ENCODE results near the gene CD79B. TPM values are rescaled to one million over a fixed set of nuclear protein-coding genes. Genes with fewer than 3 reads are reported as not detected.
"Not testable (repeated sequence)": the region's sequence is repeated elsewhere in the genome, so short reads cannot be mapped to it uniquely, and the experiment has no call there.

CD79B gene
- total RNA-seq, 1 experiment from 2014 or later, result 0.59 TPM

GRCh38 chr17:63903787-63904201, 28.3 kb downstream of the CD79B start:
- H3K27ac ChIP-seq (ENCODE audit: low read depth, low read length); H3K79me2 ChIP-seq (ENCODE audit: insufficient read depth, low read length); H4K20me1 ChIP-seq (ENCODE audit: insufficient read depth); H3K4me1 ChIP-seq (ENCODE audit: control insufficient read depth in 1 of 2, insufficient read depth in 2 of 2, low read length in 2 of 2); DNase-seq (ENCODE audit: low read depth, low spot score); BruUV-seq (replicated peaks); intact Hi-C loops (cut with micrococcal nuclease); H3K9ac ChIP-seq (ENCODE audit: low read length); H3K36me3 ChIP-seq (ENCODE audit: control insufficient read depth in 1 of 2, insufficient read depth in 2 of 2, low read length in 2 of 2); H3K27me3 ChIP-seq (ENCODE audit: insufficient read depth, low read length); H3K9me2 ChIP-seq (ENCODE audit: insufficient read depth); POLR2A ChIA-PET; H3K4me3 ChIP-seq (replicated peaks in 1 of 2; ENCODE audit: low read depth in 1 of 2, low read length in 2 of 2); H2AFZ ChIP-seq (ENCODE audit: low read depth, low read length, poor library complexity, severe bottlenecking); H3K4me2 ChIP-seq (ENCODE audit: low read length); H3K9me3 ChIP-seq (ENCODE audit: control insufficient read depth in 1 of 2, insufficient read depth in 1 of 2, low read depth in 1 of 2, low read length in 2 of 2): not testable (repeated sequence)
- ATAC-seq, result peak; percentile 82
- ChIA-PET CTCF (interaction anchor here (0.7 to 2.4 kb wide), 13 partner anchors 11 to 230 kb away, joined by 3 to 19 read pairs (median 4); no protein-coding TSS in a partner anchor), RAD21 (ENCODE audit: low non-redundant PET in 1 of 2, low total read pairs in 2 of 2, uncharacterized antibody in 2 of 2, unreplicated experiment in 2 of 2) (interaction anchor here in 1 of 2 experiments (1.6 to 1.7 kb wide), 2 partner anchors 13 to 230 kb away, joined by 3 to 4 read pairs; no protein-coding TSS in a partner anchor)
- TF ChIP-seq RAD21 (IDR thresholded peaks at IDR 0.05; ENCODE audit: low read depth) (peak; percentile 41; the same call in 1 of the 2 replicates), CTCF (IDR thresholded peaks at IDR 0.05 in 2 of 3, conservative IDR thresholded peaks at IDR 0.05 in 1 of 3; ENCODE audit: borderline replicate concordance in 1 of 3, insufficient read depth in 1 of 3, low read depth in 2 of 3, low read length in 2 of 3) (peak; percentile 37 to 57 (median 38); a peak in 4 of 6 replicates)

GRCh38 chr17:63901971-63902370, 30.2 kb downstream of the CD79B start:
- H3K4me3 ChIP-seq (replicated peaks in 1 of 2; ENCODE audit: low read depth in 1 of 2, low read length in 2 of 2); H3K9ac ChIP-seq (ENCODE audit: low read length); H3K27me3 ChIP-seq (ENCODE audit: insufficient read depth, low read length); H3K79me2 ChIP-seq (ENCODE audit: insufficient read depth, low read length); POLR2A ChIA-PET; H3K9me2 ChIP-seq (ENCODE audit: insufficient read depth); DNase-seq (ENCODE audit: low read depth, low spot score); BruUV-seq (replicated peaks); H4K20me1 ChIP-seq (ENCODE audit: insufficient read depth); H3K4me2 ChIP-seq (ENCODE audit: low read length); H3K9me3 ChIP-seq (ENCODE audit: control insufficient read depth in 1 of 2, insufficient read depth in 1 of 2, low read depth in 1 of 2, low read length in 2 of 2); ATAC-seq; intact Hi-C loops (cut with micrococcal nuclease); H3K36me3 ChIP-seq (ENCODE audit: control insufficient read depth in 1 of 2, insufficient read depth in 2 of 2, low read length in 2 of 2); H3K4me1 ChIP-seq (ENCODE audit: control insufficient read depth in 1 of 2, insufficient read depth in 2 of 2, low read length in 2 of 2); H3K27ac ChIP-seq (ENCODE audit: low read depth, low read length); H2AFZ ChIP-seq (ENCODE audit: low read depth, low read length, poor library complexity, severe bottlenecking): not testable (repeated sequence)
- CTCF ChIA-PET, result interaction anchor here (1.1 to 2.4 kb wide), 5 partner anchors 10 to 232 kb away, joined by 3 to 15 read pairs (median 4); no protein-coding TSS in a partner anchor
- RAD21 ChIA-PET (ENCODE audit: low non-redundant PET in 1 of 2, low total read pairs in 2 of 2, uncharacterized antibody in 2 of 2, unreplicated experiment in 2 of 2), result interaction anchor here in 1 of 2 experiments (1.6 kb wide), 1 partner anchor 232 kb away, joined by 4 read pairs; no protein-coding TSS in a partner anchor

DNA sequence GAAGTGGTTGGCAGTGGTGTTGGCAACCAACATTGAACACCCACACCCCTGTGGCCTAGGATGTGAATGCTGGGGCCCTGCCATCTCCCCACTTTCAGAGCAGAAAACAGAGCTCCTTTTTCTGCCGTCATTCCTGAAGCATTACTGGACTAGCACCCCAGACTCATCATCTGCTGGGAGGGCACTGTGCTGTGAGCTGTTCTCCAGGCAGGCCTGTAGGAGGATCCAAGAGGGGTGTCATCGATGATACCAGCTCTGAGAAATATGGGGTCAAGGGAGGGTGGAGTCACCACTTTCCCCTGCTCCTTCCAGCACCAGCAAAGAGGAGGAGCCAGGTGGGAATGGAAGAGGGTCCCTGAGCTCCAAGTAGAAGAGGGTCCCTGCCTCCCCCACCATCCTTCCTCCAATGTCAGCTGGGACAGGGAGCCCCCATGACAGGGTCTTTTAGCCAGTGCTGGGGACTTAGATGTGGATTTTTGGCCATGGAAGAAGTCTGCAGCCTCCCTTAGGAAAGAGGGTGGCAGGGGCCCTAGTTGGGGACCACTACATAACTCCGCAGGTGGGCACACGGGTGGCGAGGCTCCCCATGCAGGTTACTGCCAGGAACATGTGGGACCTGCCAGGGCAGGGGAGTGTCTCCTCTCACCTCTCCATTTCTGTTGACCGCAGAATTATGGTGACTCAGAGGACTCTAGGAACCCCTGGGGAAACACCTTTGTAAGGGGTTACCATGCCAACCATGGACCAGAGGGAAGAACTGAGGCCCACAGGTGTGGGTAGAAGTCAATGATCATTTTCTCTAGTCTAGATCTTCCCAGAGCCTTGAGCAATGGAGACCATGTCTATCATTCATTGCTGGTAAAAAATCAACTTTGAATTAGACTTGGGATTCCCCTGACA, 33.0 kb downstream of the CD79B start:
- H4K20me1 ChIP-seq (ENCODE audit: insufficient read depth); H3K4me2 ChIP-seq (ENCODE audit: low read length); H3K79me2 ChIP-seq (ENCODE audit: insufficient read depth, low read length); H2AFZ ChIP-seq (ENCODE audit: low read depth, low read length, poor library complexity, severe bottlenecking); H3K4me3 ChIP-seq (replicated peaks in 1 of 2; ENCODE audit: low read depth in 1 of 2, low read length in 2 of 2); H3K9ac ChIP-seq (ENCODE audit: low read length); POLR2A ChIA-PET; H3K4me1 ChIP-seq (ENCODE audit: control insufficient read depth in 1 of 2, insufficient read depth in 2 of 2, low read length in 2 of 2); H3K27me3 ChIP-seq (ENCODE audit: insufficient read depth, low read length); ATAC-seq; RAD21 ChIA-PET (ENCODE audit: low non-redundant PET in 1 of 2, low total read pairs in 2 of 2, uncharacterized antibody in 2 of 2, unreplicated experiment in 2 of 2); H3K9me3 ChIP-seq (ENCODE audit: control insufficient read depth in 1 of 2, insufficient read depth in 1 of 2, low read depth in 1 of 2, low read length in 2 of 2); CTCF ChIA-PET; intact Hi-C loops (cut with micrococcal nuclease); H3K36me3 ChIP-seq (ENCODE audit: control insufficient read depth in 1 of 2, insufficient read depth in 2 of 2, low read length in 2 of 2); BruUV-seq (replicated peaks); H3K9me2 ChIP-seq (ENCODE audit: insufficient read depth); DNase-seq (ENCODE audit: low read depth, low spot score); H3K27ac ChIP-seq (ENCODE audit: low read depth, low read length): not testable (repeated sequence)

All from HCT116 (cell line).